K562 (cell line): ENCODE results near the gene MYLK2.

Source experiments
- GABPA ChIP-seq: fragments of 200-800 bp; sonication (Bioruptor generic); conservative IDR thresholded peaks from 2 replicates; pipeline ENCODE4 v1.6.1; 2016; ENCODE audit warnings: low read depth, missing genetic modification characterization, missing compliant biosample characterization
- MXD1 ChIP-seq: fragments of 250-450 bp; sonication (Bioruptor Pico); IDR thresholded peaks from 2 replicates; pipeline ENCODE4 v1.8.0; 2021; ENCODE audit warnings: borderline replicate concordance, mild to moderate bottlenecking, moderate library complexity; ENCODE audit not compliant: poor library complexity, severe bottlenecking
- RUNX1 ChIP-seq: sonication (generic); IDR thresholded peaks from 2 replicates; pipeline ENCODE4 v1.6.1; 2016; ENCODE audit warnings: antibody characterized with exemption, low read depth
- SNIP1 ChIP-seq: fragments of 450-650 bp; IDR thresholded peaks from 2 replicates; pipeline ENCODE4 v1.7.1; 2017; ENCODE audit warnings: low read depth, mild to moderate bottlenecking
- ZFX ChIP-seq: sonication (generic); formaldehyde crosslinking; IDR thresholded peaks from 2 replicates; pipeline ENCODE4 v1.8.0; 2022; ENCODE audit warnings: mild to moderate bottlenecking, missing genetic modification reagents, moderate library complexity
- ZNF174 ChIP-seq: fragments of 250-450 bp; sonication (Bioruptor Pico); IDR thresholded peaks from 2 replicates; pipeline ENCODE4 v1.4.0; 2020; ENCODE audit warnings: mild to moderate bottlenecking
- ZNF274 ChIP-seq: IDR thresholded peaks from 2 replicates; pipeline ENCODE4 v1.6.1; 2011; ENCODE audit warnings: low read depth, mild to moderate bottlenecking, low read length, moderate library complexity, borderline replicate concordance
- TF ChIP-seq, protein P1 (sequence below), 3 experiments: IDR thresholded peaks in 2 of 3; conservative IDR thresholded peaks in 1 of 3; 2 replicates each; pipeline ENCODE4 v1.5.1; 2011 to 2012; ENCODE audit warnings: low read length in 3 of 3, mild to moderate bottlenecking in 3 of 3, control low read depth in 2 of 3, improper control_type of control experiment in 1 of 3, inconsistent platforms in 1 of 3, low read depth in 1 of 3, mixed read lengths in 1 of 3, moderate library complexity in 1 of 3; ENCODE audit not compliant: insufficient read depth in 2 of 3
- TF ChIP-seq, protein P2 (sequence below): fragments of 450-650 bp; IDR thresholded peaks from 2 replicates; pipeline ENCODE4 v1.7.1; 2018; ENCODE audit warnings: mild to moderate bottlenecking, low read depth; ENCODE audit not compliant: partially characterized antibody

DNA sequence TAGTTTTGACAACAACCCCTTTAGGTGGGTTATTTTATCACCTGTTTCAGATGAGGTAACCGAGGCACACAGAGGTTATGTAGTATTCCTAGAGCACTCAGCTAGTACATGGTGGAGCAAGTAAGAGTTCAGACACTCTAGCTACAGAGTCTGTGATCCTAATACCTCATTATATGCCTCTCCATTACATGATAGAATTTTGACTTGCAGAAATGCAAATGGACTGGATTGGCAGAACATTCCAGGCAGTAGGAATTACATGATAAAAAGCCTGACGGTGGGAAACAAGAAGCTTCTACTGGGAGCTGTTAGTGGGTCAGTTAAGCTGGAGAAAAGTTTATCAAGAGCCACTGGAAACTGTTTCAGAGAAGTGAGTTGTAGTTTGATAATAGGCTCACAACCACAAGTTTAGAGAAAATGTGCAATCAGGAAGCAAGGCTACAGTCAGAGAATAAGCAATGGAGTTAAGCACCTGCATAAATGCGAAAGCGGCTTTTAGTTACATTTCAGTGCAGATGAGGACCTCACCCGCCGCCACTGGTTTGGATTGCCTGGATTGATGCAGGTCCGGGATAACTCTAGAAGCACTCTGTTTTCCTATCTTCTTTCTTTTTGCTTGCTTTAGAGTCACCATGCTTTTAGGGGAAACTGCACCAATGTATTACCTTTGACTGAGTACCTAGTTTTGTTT is 34.7 kb upstream of the MYLK2 start:
- no peak for TF ChIP-seq RUNX1
- TF ChIP-seq, protein P1, sequence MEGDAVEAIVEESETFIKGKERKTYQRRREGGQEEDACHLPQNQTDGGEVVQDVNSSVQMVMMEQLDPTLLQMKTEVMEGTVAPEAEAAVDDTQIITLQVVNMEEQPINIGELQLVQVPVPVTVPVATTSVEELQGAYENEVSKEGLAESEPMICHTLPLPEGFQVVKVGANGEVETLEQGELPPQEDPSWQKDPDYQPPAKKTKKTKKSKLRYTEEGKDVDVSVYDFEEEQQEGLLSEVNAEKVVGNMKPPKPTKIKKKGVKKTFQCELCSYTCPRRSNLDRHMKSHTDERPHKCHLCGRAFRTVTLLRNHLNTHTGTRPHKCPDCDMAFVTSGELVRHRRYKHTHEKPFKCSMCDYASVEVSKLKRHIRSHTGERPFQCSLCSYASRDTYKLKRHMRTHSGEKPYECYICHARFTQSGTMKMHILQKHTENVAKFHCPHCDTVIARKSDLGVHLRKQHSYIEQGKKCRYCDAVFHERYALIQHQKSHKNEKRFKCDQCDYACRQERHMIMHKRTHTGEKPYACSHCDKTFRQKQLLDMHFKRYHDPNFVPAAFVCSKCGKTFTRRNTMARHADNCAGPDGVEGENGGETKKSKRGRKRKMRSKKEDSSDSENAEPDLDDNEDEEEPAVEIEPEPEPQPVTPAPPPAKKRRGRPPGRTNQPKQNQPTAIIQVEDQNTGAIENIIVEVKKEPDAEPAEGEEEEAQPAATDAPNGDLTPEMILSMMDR (IDR thresholded peaks at IDR 0.05 in 2 of 3, conservative IDR thresholded peaks at IDR 0.05 in 1 of 3; ENCODE audit: insufficient read depth in 2 of 3, low read depth in 1 of 3, low read length in 3 of 3): no peak
- no peak for TF ChIP-seq ZFX (CRISPR knock-in tag)
- TF ChIP-seq MXD1: no peak
- TF ChIP-seq ZNF174 (CRISPR knock-in tag): no peak
- no peak for TF ChIP-seq GABPA (tag)
- no peak for TF ChIP-seq ZNF274
- TF ChIP-seq, protein P2, sequence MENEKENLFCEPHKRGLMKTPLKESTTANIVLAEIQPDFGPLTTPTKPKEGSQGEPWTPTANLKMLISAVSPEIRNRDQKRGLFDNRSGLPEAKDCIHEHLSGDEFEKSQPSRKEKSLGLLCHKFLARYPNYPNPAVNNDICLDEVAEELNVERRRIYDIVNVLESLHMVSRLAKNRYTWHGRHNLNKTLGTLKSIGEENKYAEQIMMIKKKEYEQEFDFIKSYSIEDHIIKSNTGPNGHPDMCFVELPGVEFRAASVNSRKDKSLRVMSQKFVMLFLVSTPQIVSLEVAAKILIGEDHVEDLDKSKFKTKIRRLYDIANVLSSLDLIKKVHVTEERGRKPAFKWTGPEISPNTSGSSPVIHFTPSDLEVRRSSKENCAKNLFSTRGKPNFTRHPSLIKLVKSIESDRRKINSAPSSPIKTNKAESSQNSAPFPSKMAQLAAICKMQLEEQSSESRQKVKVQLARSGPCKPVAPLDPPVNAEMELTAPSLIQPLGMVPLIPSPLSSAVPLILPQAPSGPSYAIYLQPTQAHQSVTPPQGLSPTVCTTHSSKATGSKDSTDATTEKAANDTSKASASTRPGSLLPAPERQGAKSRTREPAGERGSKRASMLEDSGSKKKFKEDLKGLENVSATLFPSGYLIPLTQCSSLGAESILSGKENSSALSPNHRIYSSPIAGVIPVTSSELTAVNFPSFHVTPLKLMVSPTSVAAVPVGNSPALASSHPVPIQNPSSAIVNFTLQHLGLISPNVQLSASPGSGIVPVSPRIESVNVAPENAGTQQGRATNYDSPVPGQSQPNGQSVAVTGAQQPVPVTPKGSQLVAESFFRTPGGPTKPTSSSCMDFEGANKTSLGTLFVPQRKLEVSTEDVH: no peak
- no peak for TF ChIP-seq SNIP1
